ENCODE measurements around the gene SLC44A4.

- no peak for TF ChIP-seq E2F6 (IDR thresholded peaks at IDR 0.05)
- TF ChIP-seq EP300 (IDR thresholded peaks at IDR 0.05; ENCODE audit: borderline replicate concordance in 1 of 2, low read depth in 2 of 2, low read length in 2 of 2): no peak
- TF ChIP-seq CTCF (IDR thresholded peaks at IDR 0.05; ENCODE audit: control extremely low read depth in 1 of 3, insufficient read depth in 1 of 3, low read depth in 1 of 3, low read length in 3 of 3): no peak
- TF ChIP-seq EZH2 (IDR thresholded peaks at IDR 0.05; ENCODE audit: low read depth, low read length, severe bottlenecking): no peak
These were observed 47.9 kb downstream of the SLC44A4 start for GRCh38 chr6:31830886-31831335.

All from H1 (cell line).